ENCODE data around the gene TYW1B.
"Not testable (repeated sequence)": the region's sequence is repeated elsewhere in the genome, so short reads cannot be mapped to it uniquely, and the experiment has no call there.

DNA sequence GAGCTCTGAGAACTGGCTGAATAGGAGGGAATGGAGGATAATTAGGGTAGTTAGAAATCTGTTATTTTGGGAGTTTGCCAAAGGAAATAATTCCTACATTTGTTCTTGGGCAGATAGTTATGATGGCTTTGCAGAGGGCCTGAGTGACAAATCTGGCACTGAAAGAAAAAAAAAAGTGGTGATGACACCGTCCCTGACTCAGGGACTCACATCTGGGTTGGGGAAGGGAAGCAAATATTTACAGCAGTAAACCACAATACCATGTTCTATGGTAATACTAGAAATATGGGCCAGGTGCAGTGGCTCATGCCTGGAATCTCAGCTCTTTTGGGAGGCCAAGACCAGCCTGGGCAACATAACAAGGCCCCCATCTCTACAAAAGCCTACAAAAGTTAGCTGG is 29.9 kb upstream of the TYW1B start:
- not testable (repeated sequence) for TF ChIP-seq POLR2A (IDR thresholded peaks at IDR 0.05; ENCODE audit: low read depth, low read length); MXI1 (IDR thresholded peaks at IDR 0.05; ENCODE audit: borderline replicate concordance, low read depth, low read length); MAZ (IDR thresholded peaks at IDR 0.05; ENCODE audit: borderline replicate concordance, low read depth, low read length); BHLHE40 (IDR thresholded peaks at IDR 0.05; ENCODE audit: low read depth, low read length); RFX5 (IDR thresholded peaks at IDR 0.05; ENCODE audit: low read depth, low read length); SMC3 (IDR thresholded peaks at IDR 0.05; ENCODE audit: low read depth, low read length); CHD1 (IDR thresholded peaks at IDR 0.05; ENCODE audit: low read depth, low read length); MAFK (IDR thresholded peaks at IDR 0.05; ENCODE audit: low read depth, low read length)
- TF ChIP-seq, protein P1, sequence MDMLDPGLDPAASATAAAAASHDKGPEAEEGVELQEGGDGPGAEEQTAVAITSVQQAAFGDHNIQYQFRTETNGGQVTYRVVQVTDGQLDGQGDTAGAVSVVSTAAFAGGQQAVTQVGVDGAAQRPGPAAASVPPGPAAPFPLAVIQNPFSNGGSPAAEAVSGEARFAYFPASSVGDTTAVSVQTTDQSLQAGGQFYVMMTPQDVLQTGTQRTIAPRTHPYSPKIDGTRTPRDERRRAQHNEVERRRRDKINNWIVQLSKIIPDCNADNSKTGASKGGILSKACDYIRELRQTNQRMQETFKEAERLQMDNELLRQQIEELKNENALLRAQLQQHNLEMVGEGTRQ (IDR thresholded peaks at IDR 0.05; ENCODE audit: low read depth, low read length) = not testable (repeated sequence)
- TF ChIP-seq, protein P2, sequence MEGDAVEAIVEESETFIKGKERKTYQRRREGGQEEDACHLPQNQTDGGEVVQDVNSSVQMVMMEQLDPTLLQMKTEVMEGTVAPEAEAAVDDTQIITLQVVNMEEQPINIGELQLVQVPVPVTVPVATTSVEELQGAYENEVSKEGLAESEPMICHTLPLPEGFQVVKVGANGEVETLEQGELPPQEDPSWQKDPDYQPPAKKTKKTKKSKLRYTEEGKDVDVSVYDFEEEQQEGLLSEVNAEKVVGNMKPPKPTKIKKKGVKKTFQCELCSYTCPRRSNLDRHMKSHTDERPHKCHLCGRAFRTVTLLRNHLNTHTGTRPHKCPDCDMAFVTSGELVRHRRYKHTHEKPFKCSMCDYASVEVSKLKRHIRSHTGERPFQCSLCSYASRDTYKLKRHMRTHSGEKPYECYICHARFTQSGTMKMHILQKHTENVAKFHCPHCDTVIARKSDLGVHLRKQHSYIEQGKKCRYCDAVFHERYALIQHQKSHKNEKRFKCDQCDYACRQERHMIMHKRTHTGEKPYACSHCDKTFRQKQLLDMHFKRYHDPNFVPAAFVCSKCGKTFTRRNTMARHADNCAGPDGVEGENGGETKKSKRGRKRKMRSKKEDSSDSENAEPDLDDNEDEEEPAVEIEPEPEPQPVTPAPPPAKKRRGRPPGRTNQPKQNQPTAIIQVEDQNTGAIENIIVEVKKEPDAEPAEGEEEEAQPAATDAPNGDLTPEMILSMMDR (conservative IDR thresholded peaks at IDR 0.05; ENCODE audit: low read depth, low read length) = not testable (repeated sequence)

All from IMR-90 (cell line).